NCI-H2107 treated with DMSO at 0.1 percent for 48 hours (cell line): ENCODE measurements around the gene NAPSA.
"Not testable (repeated sequence)": the region's sequence is repeated elsewhere in the genome, so short reads cannot be mapped to it uniquely, and the experiment has no call there.

Source experiments
- DNase-seq: peaks from one replicate; lab custom pipeline; 2025; ENCODE audit not compliant: unreplicated experiment; lab: John Stamatoyannopoulos, UW

The NAPSA gene

DNA sequence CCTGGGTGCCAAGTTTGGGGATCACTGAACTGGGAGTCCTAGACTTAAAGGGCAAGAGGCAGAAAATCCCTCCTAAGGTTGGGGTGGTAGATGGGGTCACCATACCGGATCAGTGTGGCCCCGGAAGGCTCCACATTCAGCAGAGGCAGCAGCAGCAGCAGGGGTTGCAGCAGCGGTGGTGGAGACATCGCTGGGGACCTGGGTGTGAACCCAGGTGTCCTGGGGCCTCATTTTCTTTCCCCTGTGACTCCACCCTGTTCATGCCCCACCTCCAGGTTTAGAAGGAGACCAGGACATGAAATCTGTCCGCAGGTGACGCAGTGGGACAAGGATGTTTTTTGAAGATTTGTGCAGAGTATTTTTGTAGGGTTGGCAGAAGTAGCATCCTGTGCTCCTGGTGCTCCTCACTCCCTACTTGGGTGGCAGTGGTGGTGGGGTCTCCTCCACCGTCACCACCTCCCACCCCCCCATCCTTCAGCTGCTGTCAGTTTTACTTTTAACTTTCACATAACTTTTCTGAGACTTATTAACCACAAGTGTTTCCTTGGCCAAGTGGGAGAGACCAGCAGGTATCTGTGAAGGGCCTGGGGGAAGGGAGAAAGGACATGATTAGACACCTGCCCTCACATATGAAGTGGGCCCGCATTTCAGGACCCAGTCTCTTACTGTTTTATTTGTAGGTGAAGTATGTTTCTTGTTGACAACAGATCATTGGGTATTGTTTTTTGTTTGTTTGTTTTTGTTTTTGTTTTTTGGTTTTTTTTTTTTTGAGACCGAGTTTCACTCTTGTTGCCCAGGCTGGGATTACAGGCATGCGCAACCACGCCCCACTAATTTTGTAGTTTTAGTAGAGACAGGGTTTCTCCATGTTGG is at the start of gene NAPSA:
Gene NAPSA (minus strand): TSS at position 206 of the 873 bp plus-strand sequence. CDS start 18 bp downstream, at position 188.
- DNase-seq = no peak

DNA sequence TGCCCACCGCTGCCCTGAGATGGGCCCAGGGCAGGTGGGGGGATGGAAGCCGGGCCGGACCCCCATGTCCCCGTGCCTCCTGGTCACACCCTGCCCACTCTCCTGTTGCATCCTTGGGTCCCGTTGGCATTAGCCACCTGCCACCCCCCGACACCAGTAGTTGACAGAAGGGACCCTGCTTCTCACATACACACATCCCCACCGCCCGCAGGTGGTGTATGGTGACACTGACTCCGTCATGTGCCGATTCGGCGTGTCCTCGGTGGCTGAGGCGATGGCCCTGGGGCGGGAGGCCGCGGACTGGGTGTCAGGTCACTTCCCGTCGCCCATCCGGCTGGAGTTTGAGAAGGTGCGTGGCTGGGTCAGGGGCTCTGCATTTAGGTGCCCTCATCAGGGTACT is 48.1 kb upstream of the NAPSA start:
- no peak for DNase-seq

DNA sequence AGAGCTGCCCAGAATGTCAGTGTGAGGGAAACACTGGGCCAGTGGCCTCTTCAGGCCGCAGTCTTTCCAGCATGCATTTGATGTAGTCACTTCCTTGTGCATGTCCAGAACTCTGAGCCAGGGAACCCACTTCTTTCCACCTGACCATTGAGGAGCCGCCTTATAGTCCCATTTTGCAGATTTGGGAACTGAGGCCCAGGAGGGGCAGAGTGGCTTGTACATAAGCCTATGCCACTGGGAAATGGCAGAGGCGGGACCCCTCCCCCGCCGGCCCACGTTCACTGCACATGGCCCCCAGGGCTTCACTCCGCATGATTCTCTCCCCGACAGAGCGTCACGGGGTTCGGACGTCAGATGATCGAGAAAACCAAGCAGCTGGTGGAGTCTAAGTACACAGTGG is 47.7 kb upstream of the NAPSA start:
- DNase-seq = no peak

DNA sequence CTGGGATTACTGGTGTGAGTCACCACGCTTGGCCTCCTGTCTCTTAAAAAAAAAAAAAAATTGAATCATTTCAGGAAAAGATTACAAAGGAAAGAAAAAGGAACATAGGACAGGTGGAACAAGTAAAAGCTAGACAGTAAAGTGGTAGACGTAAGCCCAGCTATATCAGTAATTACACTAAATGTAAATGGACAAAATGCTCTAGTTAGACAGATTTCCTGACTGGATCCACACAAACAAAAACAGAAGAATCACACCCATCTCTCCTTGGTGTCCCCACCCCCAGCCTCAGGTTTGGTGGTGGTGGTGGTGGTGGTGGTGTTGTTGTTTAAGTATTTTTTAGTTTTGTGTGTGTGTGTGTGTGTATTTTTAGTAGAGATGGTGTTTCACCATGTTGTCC is 47.0 kb upstream of the NAPSA start:
- no peak for DNase-seq

DNA sequence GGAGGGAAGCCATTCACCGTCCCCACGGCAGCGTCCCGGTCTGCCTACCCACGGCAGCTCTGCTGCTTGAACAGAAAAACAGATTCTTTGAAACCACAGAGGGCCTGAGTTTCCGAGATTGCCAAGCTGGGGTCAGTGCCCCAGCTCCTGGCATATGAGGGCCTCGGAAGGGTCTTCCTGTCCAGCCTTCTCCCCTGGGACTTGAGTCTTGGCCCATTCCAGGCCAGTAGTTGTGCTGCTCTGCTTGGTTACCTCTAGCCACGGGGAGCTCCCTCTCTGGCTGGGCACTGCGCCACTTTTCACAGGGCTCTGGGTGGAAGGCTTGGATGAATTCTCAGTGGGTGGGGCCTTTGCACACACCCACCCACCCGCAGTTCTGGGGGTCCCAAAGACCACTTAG is 44.7 kb upstream of the NAPSA start:
- no peak for DNase-seq

DNA sequence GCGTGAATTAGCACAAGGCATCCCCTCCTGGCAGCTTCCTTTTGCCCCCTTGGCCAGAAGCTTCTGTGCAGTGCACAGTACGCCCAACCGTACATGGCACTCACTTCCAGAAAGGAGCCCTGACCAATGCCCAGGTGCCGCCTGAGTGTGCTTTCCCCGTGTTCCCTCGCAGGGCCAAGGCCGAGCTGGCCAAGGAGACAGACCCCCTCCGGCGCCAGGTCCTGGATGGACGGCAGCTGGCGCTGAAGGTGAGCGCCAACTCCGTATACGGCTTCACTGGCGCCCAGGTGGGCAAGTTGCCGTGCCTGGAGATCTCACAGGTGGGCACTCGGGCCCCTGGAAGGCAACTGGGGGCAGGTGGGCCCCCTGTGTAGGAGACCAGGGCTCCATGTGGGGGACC is 43.9 kb upstream of the NAPSA start:
- no peak for DNase-seq

DNA sequence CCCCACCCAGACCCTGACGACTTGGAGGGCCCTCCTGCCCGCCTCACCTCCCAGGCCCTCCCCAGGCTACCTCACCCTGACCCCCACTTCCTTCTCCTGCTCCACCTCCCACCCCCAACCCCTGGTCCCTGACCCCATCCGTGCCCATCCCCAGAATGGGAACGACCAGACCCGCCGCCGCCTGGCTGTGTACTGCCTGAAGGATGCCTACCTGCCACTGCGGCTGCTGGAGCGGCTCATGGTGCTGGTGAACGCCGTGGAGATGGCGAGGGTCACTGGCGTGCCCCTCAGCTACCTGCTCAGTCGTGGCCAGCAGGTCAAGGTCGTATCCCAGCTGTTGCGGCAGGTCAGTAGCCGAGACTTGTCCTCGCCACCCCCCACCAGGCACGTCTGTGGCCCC is 41.4 kb upstream of the NAPSA start:
- no peak for DNase-seq

DNA sequence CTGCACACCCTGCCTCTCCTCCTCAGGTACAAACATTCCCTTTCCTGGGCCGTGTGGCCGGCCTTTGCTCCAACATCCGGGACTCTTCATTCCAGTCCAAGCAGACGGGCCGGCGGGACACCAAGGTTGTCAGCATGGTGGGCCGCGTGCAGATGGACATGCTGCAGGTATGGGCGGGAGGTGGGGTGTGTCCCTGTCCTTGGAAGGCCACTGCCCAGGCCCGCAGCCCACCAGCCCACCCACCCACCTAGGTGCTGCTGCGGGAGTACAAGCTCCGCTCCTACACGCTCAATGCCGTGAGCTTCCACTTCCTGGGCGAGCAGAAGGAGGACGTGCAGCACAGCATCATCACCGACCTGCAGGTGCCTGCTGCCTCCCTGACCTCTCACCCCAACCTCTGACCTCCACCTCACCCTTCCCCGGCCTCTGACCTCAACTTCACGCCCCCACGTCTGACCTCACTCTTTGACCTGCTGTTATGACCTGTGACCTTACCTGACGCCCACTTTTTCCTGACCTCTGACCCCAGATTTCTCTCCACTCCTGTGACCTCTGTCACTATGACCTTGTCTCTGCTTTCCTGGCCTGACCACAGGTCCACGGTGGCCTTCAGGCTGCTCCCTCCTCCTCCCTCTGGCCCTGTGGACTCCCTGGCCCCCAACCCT is 40.8 kb upstream of the NAPSA start:
- no peak for DNase-seq

DNA sequence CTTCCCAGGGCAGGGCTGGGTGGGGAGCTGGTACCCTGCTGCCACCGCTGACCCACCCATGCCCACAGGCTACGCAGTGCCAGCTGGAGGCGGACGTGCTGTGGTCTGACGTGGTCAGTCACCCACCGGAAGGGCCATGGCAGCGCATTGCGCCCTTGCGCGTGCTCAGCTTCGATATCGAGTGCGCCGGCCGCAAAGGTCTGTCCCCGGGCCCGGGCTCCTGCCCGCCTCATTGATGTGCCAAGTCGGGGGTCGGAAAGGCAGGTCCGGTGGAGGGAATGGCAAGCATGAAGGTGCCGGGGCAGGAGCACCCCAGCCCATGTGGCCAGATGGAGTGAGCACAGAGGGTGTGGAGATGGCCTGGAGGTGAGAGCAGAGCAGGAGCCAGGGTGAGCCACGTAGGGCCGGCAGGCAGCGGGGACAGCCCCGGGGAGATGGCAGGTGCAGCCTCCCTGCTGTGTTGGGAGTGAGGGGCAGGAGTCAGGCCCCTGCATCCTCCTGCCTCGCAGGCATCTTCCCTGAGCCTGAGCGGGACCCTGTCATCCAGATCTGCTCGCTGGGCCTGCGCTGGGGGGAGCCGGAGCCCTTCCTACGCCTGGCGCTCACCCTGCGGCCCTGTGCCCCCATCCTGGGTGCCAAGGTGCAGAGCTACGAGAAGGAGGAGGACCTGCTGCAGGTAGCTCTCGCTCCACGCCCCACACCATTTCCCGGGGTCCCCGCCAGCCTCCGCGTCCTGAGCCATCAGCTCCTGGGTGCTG is 37.3 kb upstream of the NAPSA start:
- no peak for DNase-seq

DNA sequence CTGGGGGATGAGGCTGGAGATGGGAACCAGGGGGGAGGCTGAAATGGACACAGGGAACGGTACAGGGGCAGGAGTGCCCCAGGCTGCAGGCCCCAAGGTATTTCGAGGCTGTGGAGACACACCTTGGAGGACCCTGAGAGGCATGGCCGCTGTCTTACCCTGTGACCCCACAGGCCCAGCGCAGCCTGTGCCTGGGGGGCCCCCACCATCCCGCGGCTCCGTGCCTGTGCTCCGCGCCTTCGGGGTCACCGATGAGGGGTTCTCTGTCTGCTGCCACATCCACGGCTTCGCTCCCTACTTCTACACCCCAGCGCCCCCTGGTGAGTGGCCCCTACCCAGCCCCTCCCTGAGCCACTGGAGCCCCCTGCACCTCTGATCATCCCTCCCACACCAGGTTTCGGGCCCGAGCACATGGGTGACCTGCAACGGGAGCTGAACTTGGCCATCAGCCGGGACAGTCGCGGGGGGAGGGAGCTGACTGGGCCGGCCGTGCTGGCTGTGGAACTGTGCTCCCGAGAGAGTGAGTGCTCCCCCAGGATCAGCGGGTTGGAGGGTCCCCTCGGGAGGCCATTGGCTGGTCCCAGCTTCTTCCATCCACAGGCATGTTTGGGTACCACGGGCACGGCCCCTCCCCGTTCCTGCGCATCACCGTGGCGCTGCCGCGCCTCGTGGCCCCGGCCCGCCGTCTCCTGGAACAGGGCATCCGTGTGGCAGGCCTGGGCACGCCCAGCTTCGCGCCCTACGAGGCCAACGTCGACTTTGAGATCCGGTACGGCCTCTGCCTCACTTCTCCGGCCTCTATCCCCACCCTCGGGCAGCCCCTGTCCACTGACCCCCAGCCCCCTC is 36.4 kb upstream of the NAPSA start:
- no peak for DNase-seq

DNA sequence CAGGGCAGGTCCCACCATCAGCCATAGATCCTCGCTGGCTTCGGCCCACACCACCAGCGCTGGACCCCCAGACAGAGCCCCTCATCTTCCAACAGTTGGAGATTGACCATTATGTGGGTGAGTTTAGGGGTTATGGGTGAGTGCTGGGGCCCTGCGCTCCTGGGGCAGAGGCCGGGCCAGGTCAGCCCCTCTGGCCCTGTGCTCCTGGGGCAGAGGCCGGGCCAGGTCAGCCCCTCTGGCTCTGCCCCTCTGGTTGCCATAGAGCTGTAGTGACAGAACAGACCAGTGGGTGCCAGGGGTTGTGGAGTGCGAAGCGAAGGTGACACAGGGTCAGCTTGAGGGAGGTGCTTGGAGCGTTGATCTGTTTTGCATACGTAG is 33.9 kb upstream of the NAPSA start:
- no peak for DNase-seq

DNA sequence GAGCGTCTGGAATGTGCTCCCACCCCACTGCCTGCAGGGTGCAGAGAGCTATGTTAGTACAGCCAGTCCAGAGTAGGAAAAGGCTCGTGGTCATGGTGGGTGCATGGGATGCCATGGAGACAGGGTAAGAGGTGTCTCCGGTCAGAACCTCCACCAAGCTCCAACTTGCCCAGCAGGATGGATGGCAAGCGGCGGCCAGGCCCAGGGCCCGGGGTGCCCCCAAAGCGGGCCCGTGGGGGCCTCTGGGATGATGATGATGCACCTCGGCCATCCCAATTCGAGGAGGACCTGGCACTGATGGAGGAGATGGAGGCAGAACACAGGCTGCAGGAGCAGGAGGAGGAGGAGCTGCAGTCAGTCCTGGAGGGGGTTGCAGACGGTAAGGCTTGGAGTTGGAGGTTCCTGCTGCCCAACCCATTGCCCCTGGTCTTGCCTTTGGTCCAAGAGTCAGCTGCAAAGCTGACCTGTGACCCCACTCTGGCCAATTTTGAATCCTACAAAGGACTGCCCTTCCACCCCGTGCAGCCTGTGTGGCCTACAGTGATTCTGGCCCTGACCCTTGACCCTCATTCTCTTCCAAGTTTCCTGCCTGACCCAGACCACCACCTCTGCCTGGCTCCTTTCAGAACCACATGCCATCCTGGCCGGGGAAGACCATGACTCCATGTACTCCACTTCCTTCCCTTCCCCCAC is 33.4 kb upstream of the NAPSA start:
- DNase-seq = no peak

DNA sequence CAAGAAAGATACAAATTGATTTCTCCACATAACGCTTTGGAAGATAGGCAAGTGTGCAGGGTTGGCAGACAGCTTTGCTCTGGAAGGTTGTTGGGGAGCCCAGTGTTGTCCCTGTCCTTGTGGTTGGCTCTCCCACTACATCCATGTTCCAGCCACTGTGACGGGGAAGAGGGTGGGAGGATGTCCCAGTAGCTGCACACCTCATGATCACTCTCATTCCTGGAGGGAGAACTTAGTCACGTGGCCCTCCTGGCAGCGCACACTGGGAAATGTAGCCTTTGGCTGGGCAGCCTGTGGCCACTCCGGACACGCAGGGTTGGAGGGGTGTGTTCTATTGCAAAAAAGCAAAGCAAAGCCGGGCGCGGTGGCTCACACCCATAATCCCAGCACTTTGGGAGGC is 28.6 kb upstream of the NAPSA start:
- no peak for DNase-seq

DNA sequence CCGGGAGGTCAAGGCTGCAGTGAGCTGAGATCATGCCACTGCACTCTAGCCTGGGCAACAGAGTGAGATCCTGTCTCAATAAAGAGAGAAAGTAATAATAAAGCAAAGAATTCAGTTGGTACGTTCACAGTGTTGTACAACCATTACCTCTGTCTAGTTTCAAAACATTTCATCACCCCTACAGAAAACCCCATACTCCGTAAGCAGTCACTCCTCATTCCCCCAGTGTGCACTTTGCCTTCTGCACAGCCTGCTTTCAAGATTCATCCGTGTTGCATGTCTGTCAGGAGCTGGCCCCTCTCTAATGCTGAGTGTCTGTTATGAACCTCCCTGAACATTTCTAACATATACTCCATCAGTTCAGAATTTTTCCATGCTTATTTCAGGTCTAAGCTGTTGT is 28.1 kb upstream of the NAPSA start:
- DNase-seq = no peak

DNA sequence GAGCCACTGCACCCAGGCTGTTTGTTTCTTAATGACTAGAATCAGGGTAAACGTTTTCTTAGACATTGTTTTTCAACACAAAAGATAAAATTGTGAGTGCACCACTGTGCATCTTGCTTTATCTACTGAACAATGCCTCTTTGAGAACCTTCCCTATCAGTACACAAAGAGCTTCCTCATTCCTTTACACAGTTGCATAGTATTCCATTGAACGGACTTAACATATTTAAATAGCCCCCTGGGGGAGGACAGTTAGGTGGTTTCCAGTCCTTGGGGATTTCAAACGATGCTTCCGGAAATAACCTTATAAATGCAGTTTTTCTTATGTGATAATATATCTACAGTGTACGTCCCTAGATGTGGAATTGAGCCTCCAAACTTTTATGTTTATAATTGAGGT is 27.3 kb upstream of the NAPSA start:
- DNase-seq = no peak

DNA sequence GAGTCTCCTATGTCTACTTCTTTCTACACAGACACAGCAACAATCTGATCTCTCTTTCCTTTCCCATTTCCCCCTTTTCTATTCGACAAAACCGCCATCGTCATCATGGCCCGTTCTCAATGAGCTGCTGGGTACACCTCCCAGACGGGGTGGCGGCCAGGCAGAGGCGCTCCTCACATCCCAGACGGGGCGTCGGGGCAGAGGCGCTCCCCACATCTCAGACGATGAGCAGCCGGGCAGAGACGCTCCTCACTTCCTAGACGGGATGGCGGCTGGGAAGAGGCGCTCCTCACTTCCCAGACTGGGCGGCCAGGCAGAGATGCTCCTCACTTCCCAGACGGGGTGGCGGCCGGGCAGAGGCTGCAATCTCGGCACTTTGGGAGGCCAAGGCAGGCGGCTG is 25.5 kb upstream of the NAPSA start:
- DNase-seq = not testable (repeated sequence)

DNA sequence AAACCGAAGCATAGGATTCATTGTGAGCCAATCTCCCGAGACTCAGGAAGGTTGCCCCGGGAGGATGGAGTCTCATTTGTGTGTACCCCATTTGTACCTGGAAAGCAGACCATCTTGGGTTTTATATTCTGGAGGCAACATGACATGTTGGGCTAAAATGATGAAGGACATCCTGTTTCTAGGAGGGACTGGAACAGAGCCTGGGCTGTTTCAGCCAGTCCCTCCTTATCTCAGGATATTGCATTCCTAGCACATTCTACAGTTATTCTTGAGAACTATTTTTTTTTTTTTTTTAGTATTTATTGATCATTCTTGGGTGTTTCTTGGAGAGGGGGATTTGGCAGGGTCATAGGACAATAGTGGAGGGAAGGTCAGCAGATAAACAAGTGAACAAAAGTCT is 24.9 kb upstream of the NAPSA start:
- not testable (repeated sequence) for DNase-seq

DNA sequence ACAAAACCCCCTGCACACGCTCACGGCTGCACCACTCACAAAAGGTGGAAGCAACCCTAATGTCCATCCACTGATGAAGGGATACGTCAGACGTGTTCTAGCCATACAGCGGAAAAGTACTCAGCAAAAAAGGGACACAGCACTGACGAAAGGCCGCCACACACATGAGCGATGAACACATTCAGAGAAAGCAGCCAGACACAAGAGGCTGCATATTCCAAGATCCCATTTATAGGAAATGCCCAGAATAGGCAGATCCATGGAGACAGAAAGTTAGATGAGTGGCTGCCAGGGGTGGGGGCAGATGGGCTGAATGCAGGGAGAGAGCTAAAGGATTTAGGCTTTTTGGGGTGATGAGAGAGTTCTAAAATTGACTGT is 22.4 kb upstream of the NAPSA start:
- no peak for DNase-seq

DNA sequence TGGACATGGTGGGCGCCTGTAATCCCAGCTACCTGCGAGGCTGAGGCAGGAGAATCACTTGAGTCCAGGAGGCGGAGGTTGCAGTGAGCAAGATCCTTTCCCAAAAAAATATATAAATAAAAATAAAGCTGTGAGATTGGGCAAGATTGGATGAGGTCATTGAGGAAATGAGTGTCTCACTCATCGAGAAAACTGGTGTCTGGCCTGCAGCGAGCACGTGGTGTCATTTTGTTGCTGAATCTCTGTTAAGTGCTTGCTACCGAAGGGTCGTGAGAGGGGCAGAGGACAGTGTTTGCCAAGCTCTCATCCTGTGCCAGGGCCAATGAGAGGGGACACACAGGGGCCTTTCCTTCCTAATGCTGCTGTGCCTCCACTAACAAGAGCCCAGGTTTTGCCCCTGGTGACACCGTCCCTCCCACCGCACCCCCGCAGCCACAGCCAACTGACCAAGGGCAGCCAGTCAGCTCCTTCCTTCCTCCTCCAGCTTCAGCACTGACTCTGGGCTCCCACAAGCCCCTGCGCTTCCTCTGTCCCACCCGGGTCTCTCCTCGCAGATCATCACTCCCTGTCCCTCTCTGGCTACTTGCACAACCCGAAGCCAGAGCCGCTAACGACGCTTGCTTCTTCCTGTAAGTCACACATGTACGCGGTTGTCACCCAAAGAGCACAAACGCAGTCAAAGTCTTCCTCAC is 21.9 kb upstream of the NAPSA start:
- DNase-seq = no peak
